ENCODE measurements around the gene ITGA11.

DNA sequence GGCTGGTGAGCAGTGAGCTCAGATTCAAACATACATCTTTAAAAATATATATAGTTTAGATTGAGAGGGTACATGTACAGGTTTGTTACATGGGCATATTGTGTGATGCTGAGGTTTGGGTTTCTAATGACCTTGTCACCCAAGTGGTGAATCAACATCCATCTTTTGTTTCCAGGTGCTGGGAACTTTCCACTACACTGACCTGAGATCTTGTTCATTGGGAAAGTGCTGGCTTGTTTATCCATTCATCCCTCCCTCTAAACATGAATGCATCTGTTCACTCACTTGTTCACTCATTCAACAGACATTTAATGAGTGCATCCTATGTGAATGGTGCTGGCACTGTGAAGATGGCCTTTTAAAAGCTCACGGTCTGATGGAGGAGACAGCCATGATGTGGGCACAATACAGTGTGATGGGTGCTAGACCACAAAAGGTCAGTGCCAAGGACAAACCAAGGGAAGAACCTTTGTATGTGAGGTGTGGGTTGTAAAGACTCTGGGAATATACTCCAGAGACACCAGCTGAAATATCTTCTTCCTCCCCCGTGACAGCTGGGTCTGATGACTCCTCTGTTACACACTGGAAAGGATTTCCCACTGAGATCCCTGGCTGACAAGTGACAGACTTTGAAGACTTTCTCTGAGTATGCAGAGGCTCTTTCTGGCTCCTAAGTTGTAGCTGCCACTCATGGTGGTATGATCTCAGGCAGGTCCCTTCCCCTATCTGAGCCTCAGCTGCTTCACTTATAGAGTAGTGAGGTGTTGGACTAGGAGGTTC is 16.2 kb upstream of the ITGA11 start:
- no peak for TF ChIP-seq YY1 (IDR thresholded peaks at IDR 0.05; ENCODE audit: insufficient read depth, insufficient read length)
- TF ChIP-seq ZNF274 (IDR thresholded peaks at IDR 0.05; ENCODE audit: low read depth, low read length) = no peak
- TF ChIP-seq SUZ12 (IDR thresholded peaks at IDR 0.05; ENCODE audit: extremely low read depth, insufficient read depth, insufficient read length) = no peak
